Ascending aorta (tissue), 2 donors: ENCODE data around the gene GVQW3. TPM values are rescaled to one million over a fixed set of nuclear protein-coding genes. Genes with fewer than 3 reads are reported as not detected.

Experiments
- DNase-seq, 2 donors: peaks; one replicate each; pipeline ENCODE4 v3.0.0-alpha.2; 2019; ENCODE audit warnings: low spot score in 2 of 2
- H3K27ac ChIP-seq, 2 donors: fragments of 200-600 bp; sonication (generic); one replicate each; pipeline ENCODE4 v1.5.1; 2016 to 2017; ENCODE audit warnings: mild to moderate bottlenecking in 1 of 2
- H3K27me3 ChIP-seq: fragments of 200-600 bp; sonication (generic); one replicate; pipeline ENCODE4 v1.5.1; 2017
- H3K36me3 ChIP-seq, 2 donors: fragments of 200-600 bp; sonication (generic); one replicate each; pipeline ENCODE4 v1.5.1; 2016
- H3K4me1 ChIP-seq, 2 donors: fragments of 200-600 bp; sonication (generic); one replicate each; pipeline ENCODE4 v1.5.1; 2016 to 2017; ENCODE audit warnings: mild to moderate bottlenecking in 1 of 2
- H3K4me3 ChIP-seq, 2 donors: fragments of 200-600 bp; sonication (generic); one replicate each; pipeline ENCODE4 v1.5.1; 2016 to 2017; ENCODE audit warnings: mild to moderate bottlenecking in 1 of 2
- H3K9me3 ChIP-seq, 2 donors: fragments of 200-600 bp; sonication (generic); one replicate each; pipeline ENCODE4 v1.5.1; 2016
- CTCF ChIP-seq, 3 experiments: fragments of 200-600 bp in 2 of 3; fragments of 450-650 bp in 1 of 3; sonication (generic) in 2 of 3; IDR thresholded peaks; one replicate each; pipeline ENCODE4 v1.5.1; 2016 to 2019; ENCODE audit warnings: antibody characterized with exemption in 3 of 3, mild to moderate bottlenecking in 1 of 3, moderate library complexity in 1 of 3
- intact Hi-C: fragments of 100-400 bp; cut with DNase I; formaldehyde crosslinking; loops from one replicate; pipeline ENCODE4 v1.15.1; 2023
- total RNA-seq: library from RNA; depleted of rRNA; stranded (reverse); fragments of >200 nt; gene quantifications from one replicate; pipeline ENCODE4 v1.1.0, GENCODE V29; 2016

GVQW3 gene
- total RNA-seq, 1 donor from 2014 or later: not detected

- no peak for TF ChIP-seq CTCF (IDR thresholded peaks at IDR 0.05)
- peaks cover 0 to 9% of the 10 kb centered on the region in 2 donors for H3K4me1 ChIP-seq
- H3K27ac ChIP-seq: no peak overlapping the region
- DNase-seq: no peak
- no peak overlapping the region for H3K4me3 ChIP-seq
- intact Hi-C loops: no loop called here
- no peaks in the 10 kb centered on the region for H3K9me3 ChIP-seq
- H3K27me3 ChIP-seq: no peaks in the 10 kb centered on the region
- peaks cover 0 to 4% of the 10 kb centered on the region in 2 donors for H3K36me3 ChIP-seq
Observed at GRCh38 chr11:76385903-76386302, 4.8 kb downstream of the GVQW3 start.

GRCh38 chr11:76388408-76388807, 7.3 kb downstream of the GVQW3 start:
- intact Hi-C loops: no loop called here
- H3K36me3 ChIP-seq: peaks cover 0 to 4% of the 10 kb centered on the region in 2 donors
- H3K9me3 ChIP-seq: no peaks in the 10 kb centered on the region
- H3K27me3 ChIP-seq: no peaks in the 10 kb centered on the region
- no peaks in the 10 kb centered on the region for H3K4me1 ChIP-seq
- no peak for DNase-seq
- no peak for TF ChIP-seq CTCF (IDR thresholded peaks at IDR 0.05)
- H3K4me3 ChIP-seq: no peak overlapping the region
- no peak overlapping the region for H3K27ac ChIP-seq

- no peak for TF ChIP-seq CTCF (IDR thresholded peaks at IDR 0.05)
- intact Hi-C loops: no loop called here
- Histone ChIP-seq H3K4me3 (no peak overlapping the region), H3K27me3 (no peaks in the 10 kb centered on the region), H3K27ac (no peak overlapping the region), H3K4me1 (no peaks in the 10 kb centered on the region), H3K9me3 (no peaks in the 10 kb centered on the region), H3K36me3 (no peaks in the 10 kb centered on the region)
- no peak for DNase-seq
Observed at GRCh38 chr11:76391021-76391420, 9.9 kb downstream of the GVQW3 start.

- no peaks in the 10 kb centered on the region for H3K36me3 ChIP-seq
- no peaks in the 10 kb centered on the region for H3K4me1 ChIP-seq
- H3K27me3 ChIP-seq: no peaks in the 10 kb centered on the region
- no peaks in the 10 kb centered on the region for H3K9me3 ChIP-seq
- no peak for DNase-seq
- no peak overlapping the region for H3K27ac ChIP-seq
- TF ChIP-seq CTCF (IDR thresholded peaks at IDR 0.05): no peak
- no peak overlapping the region for H3K4me3 ChIP-seq
- intact Hi-C loops: no loop called here
Observed at GRCh38 chr11:76391811-76392475, 10.8 kb downstream of the GVQW3 start.

- no peak for DNase-seq
- H3K36me3 ChIP-seq: no peaks in the 10 kb centered on the region
- no peak overlapping the region for H3K27ac ChIP-seq
- no peaks in the 10 kb centered on the region for H3K4me1 ChIP-seq
- intact Hi-C loops: no loop called here
- no peak overlapping the region for H3K4me3 ChIP-seq
- H3K9me3 ChIP-seq: no peaks in the 10 kb centered on the region
- no peaks in the 10 kb centered on the region for H3K27me3 ChIP-seq
- TF ChIP-seq CTCF (IDR thresholded peaks at IDR 0.05): no peak
Observed at GRCh38 chr11:76392870-76393269, 11.7 kb downstream of the GVQW3 start.

- Histone ChIP-seq H3K4me3 (no peak overlapping the region), H3K27me3 (no peaks in the 10 kb centered on the region), H3K36me3 (no peaks in the 10 kb centered on the region), H3K4me1 (no peaks in the 10 kb centered on the region), H3K9me3 (no peaks in the 10 kb centered on the region), H3K27ac (no peak overlapping the region)
- no peak for TF ChIP-seq CTCF (IDR thresholded peaks at IDR 0.05)
- intact Hi-C loops: no loop called here
- DNase-seq: no peak
Observed at GRCh38 chr11:76394411-76394810, 13.3 kb downstream of the GVQW3 start.
